ENCODE data around the gene COL6A3. TPM values are rescaled to one million over a fixed set of nuclear protein-coding genes. Genes with fewer than 3 reads are reported as not detected.

The COL6A3 gene
- total RNA-seq, 1 donor from 2014 or later, result 0.41 TPM

DNA sequence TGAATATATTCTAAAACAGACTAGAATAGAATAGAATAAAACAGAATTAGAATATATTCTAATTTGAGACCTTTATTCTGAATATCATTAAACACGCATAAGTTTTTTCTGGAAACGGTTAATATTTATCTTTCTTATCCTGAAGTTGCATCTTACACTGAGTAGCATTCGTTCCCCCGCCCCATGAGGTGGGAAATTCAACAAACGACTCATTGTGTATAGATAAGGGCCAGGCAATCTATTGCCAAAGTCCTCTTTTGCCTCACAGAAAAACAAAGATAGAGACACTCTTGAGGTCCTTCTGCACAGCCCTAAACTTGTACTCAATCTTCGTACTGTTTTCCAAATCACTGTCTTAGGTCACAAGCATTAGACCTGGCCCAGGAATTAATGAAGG lies 98.1 kb downstream of the COL6A3 start:
- Histone ChIP-seq H3K27ac (no peak overlapping the region), H3K9ac (no peak overlapping the region), H3K4me2 (no peak overlapping the region), H3F3A (ENCODE audit: low read depth) (no peaks in the 10 kb centered on the region), H3K4me3 (no peak overlapping the region), H2AFZ (replicated peaks) (no peak overlapping the region), H4K20me1 (ENCODE audit: low read depth) (no peaks in the 10 kb centered on the region), H3K36me3 (no peaks in the 10 kb centered on the region), H3K4me1 (no peaks in the 10 kb centered on the region), H3K79me2 (ENCODE audit: low read depth) (no peaks in the 10 kb centered on the region), H3K9me3 (ENCODE audit: low read depth) (no peaks in the 10 kb centered on the region), H3K27me3 (no peaks in the 10 kb centered on the region)
- TF ChIP-seq, protein P1, sequence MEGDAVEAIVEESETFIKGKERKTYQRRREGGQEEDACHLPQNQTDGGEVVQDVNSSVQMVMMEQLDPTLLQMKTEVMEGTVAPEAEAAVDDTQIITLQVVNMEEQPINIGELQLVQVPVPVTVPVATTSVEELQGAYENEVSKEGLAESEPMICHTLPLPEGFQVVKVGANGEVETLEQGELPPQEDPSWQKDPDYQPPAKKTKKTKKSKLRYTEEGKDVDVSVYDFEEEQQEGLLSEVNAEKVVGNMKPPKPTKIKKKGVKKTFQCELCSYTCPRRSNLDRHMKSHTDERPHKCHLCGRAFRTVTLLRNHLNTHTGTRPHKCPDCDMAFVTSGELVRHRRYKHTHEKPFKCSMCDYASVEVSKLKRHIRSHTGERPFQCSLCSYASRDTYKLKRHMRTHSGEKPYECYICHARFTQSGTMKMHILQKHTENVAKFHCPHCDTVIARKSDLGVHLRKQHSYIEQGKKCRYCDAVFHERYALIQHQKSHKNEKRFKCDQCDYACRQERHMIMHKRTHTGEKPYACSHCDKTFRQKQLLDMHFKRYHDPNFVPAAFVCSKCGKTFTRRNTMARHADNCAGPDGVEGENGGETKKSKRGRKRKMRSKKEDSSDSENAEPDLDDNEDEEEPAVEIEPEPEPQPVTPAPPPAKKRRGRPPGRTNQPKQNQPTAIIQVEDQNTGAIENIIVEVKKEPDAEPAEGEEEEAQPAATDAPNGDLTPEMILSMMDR (IDR thresholded peaks at IDR 0.05), result no peak
- TF ChIP-seq EZH2 (IDR thresholded peaks at IDR 0.05), result no peak
- no peak for TF ChIP-seq EZH2phosphoT487 (IDR thresholded peaks at IDR 0.05)
- DNase-seq (ENCODE audit: low spot score), result no peak
- H3K27ac Mint-ChIP-seq, result peak overlapping the region; percentile 97
- peaks cover 21% of the 10 kb centered on the region for H3K4me1 Mint-ChIP-seq
- no peaks in the 10 kb centered on the region for H3K36me3 Mint-ChIP-seq
- H3K4me3 Mint-ChIP-seq, result no peak overlapping the region
- peaks cover 10% of the 10 kb centered on the region for H3K27me3 Mint-ChIP-seq (ENCODE audit: insufficient read depth, low read depth)
- H3K9me3 Mint-ChIP-seq, result no peaks in the 10 kb centered on the region

DNA sequence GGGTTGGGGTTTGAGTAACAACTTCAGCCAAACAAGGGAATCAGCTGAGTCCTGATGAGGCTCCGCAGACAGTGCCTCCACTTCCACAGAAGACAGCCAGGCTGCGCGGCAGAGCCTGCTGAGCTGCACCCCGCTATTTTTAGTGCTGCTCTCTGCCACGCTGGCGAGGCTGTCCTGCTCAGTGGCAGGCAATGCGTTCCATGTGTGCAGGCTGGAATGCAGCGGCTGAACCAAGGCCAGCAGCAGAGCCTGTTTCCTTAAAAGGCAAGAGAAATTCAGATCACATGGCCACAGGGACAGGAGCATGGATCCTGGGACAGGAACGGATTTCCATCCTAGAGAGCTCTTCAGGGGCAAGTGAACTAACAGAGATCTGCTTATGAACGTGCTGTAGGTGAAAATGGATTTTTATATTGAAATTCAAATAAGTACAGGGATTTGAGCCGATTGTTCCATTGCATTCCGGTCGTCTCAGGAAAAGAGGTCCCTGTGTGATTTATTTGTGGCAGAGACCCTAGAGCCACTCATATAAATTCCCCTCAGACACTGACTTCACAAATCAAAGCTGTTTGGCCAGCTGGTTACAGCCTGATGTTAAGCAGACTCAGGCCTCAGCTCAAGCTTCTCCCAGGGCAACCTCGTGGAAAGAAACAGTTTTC lies 98.7 kb downstream of the COL6A3 start:
- H3K4me1 ChIP-seq, result no peaks in the 10 kb centered on the region
- Mint-ChIP-seq H3K36me3 (no peaks in the 10 kb centered on the region), H3K4me3 (no peak overlapping the region), H3K9me3 (no peaks in the 10 kb centered on the region), H3K27me3 (ENCODE audit: insufficient read depth, low read depth) (peaks cover 12% of the 10 kb centered on the region), H3K4me1 (peaks cover 25% of the 10 kb centered on the region), H3K27ac (peak overlapping the region; percentile 97)
- peak; percentile 55 for DNase-seq (ENCODE audit: low spot score)
- H3K4me2 ChIP-seq, result no peak overlapping the region
- no peaks in the 10 kb centered on the region for H3K36me3 ChIP-seq
- no peaks in the 10 kb centered on the region for H3K9me3 ChIP-seq (ENCODE audit: low read depth)
- H3K9ac ChIP-seq, result no peak overlapping the region
- H3K79me2 ChIP-seq (ENCODE audit: low read depth), result no peaks in the 10 kb centered on the region
- no peaks in the 10 kb centered on the region for H3F3A ChIP-seq (ENCODE audit: low read depth)
- no peaks in the 10 kb centered on the region for H4K20me1 ChIP-seq (ENCODE audit: low read depth)
- H3K27ac ChIP-seq, result no peak overlapping the region
- H2AFZ ChIP-seq (replicated peaks), result peak overlapping the region; percentile 7
- TF ChIP-seq EZH2 (IDR thresholded peaks at IDR 0.05), result no peak
- no peak overlapping the region for H3K4me3 ChIP-seq
- no peaks in the 10 kb centered on the region for H3K27me3 ChIP-seq

DNA sequence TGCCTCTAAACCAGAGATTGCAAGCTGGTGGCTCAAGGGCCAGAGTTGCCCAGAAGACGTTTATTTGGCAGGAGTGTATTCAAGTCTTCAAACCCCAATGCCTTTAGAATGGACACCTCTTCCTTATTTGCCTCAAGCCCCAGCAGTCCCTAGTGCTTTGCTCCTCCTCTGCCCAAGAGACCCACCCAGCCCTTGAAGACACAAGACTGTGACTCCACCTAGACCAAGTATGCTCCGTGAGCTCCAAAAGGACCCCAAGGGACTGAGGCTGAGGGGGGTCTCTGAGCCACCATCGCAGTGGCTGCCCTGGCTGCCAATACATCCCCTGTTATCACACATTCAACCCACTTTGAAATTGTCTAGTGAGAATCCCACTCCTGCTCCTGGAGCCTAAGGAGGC lies 99.3 kb downstream of the COL6A3 start:
- H3K4me3 ChIP-seq, result no peak overlapping the region
- no peaks in the 10 kb centered on the region for H3F3A ChIP-seq (ENCODE audit: low read depth)
- H3K27me3 Mint-ChIP-seq (ENCODE audit: insufficient read depth, low read depth), result peaks cover 12% of the 10 kb centered on the region
- H3K4me2 ChIP-seq, result no peak overlapping the region
- no peaks in the 10 kb centered on the region for H3K4me1 ChIP-seq
- DNase-seq (ENCODE audit: low spot score), result no peak
- H3K9me3 Mint-ChIP-seq, result no peaks in the 10 kb centered on the region
- no peaks in the 10 kb centered on the region for H4K20me1 ChIP-seq (ENCODE audit: low read depth)
- no peaks in the 10 kb centered on the region for H3K36me3 ChIP-seq
- H3K27ac ChIP-seq, result no peak overlapping the region
- no peaks in the 10 kb centered on the region for H3K79me2 ChIP-seq (ENCODE audit: low read depth)
- no peak overlapping the region for H3K9ac ChIP-seq
- no peaks in the 10 kb centered on the region for H3K27me3 ChIP-seq
- H3K4me3 Mint-ChIP-seq, result no peak overlapping the region
- peaks cover 26% of the 10 kb centered on the region for H3K4me1 Mint-ChIP-seq
- H3K36me3 Mint-ChIP-seq, result no peaks in the 10 kb centered on the region
- no peaks in the 10 kb centered on the region for H3K9me3 ChIP-seq (ENCODE audit: low read depth)
- no peak for TF ChIP-seq EZH2 (IDR thresholded peaks at IDR 0.05)
- TF ChIP-seq, protein P1 (IDR thresholded peaks at IDR 0.05), result no peak
- no peak for TF ChIP-seq EZH2phosphoT487 (IDR thresholded peaks at IDR 0.05)
- H3K27ac Mint-ChIP-seq, result peak overlapping the region; percentile 97
- peak overlapping the region; percentile 7 for H2AFZ ChIP-seq (replicated peaks)

DNA sequence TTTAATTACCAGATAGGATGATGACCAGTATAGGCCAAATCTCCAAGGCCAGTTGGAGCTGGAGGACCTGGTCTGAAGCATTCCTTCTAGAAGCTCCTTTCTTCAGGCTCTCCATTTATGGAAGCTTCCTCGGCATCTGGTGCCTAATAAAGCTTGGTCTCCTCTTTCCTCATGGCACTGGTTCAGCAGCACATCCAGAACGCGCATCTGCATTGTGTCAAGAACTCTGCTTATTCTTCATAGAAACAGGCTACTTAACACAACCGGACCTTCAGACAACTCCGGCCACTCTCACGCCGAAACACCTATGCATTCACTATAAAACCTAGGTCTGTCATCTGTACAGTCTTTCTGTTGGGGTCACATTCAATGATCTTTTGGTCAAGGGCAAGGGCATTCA lies 99.8 kb downstream of the COL6A3 start:
- Histone ChIP-seq H3K27ac (no peak overlapping the region), H3K79me2 (ENCODE audit: low read depth) (no peaks in the 10 kb centered on the region), H3K4me3 (no peak overlapping the region), H3F3A (ENCODE audit: low read depth) (no peaks in the 10 kb centered on the region), H3K9ac (no peak overlapping the region), H2AFZ (replicated peaks) (no peak overlapping the region), H3K4me2 (no peak overlapping the region), H3K27me3 (no peaks in the 10 kb centered on the region), H3K9me3 (ENCODE audit: low read depth) (no peaks in the 10 kb centered on the region), H3K36me3 (no peaks in the 10 kb centered on the region), H4K20me1 (ENCODE audit: low read depth) (no peaks in the 10 kb centered on the region), H3K4me1 (no peaks in the 10 kb centered on the region)
- peaks cover 12% of the 10 kb centered on the region for H3K27me3 Mint-ChIP-seq (ENCODE audit: insufficient read depth, low read depth)
- TF ChIP-seq EZH2phosphoT487 (IDR thresholded peaks at IDR 0.05) (no peak), EZH2 (IDR thresholded peaks at IDR 0.05) (no peak)
- TF ChIP-seq, protein P1 (IDR thresholded peaks at IDR 0.05), result no peak
- H3K4me1 Mint-ChIP-seq, result peaks cover 29% of the 10 kb centered on the region
- peak overlapping the region; percentile 97 for H3K27ac Mint-ChIP-seq
- H3K36me3 Mint-ChIP-seq, result no peaks in the 10 kb centered on the region
- DNase-seq (ENCODE audit: low spot score), result no peak
- H3K9me3 Mint-ChIP-seq, result no peaks in the 10 kb centered on the region
- no peak overlapping the region for H3K4me3 Mint-ChIP-seq

Measured in neural progenitor cell (in vitro differentiated cells).